ENCODE results near the gene KRAS. TPM values are rescaled to one million over a fixed set of nuclear protein-coding genes. Genes with fewer than 3 reads are reported as not detected.

Gene KRAS
- total RNA-seq, 1 experiment from 2014 or later: 47.5 TPM

DNA sequence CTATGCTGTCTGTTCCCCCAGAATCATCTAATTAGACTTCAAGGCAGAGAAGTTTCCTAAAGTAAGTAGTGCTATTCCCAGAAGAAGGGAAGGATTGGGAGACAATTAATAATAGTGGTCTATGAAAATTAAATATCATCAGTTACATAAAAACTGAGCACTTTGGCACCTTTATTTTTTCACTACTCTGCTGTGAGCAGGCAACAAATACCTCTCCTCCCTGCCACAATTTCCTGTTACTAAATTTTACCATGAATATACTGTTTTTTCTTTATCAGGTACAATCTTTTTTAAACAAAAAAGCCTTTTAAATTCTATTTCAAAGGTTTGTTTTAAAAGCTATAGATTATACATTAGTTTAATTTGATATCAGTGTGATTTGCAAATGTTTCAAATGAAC is 29.4 kb upstream of the KRAS start:
- Mint-ChIP-seq H3K9me3 (no peaks in the 10 kb centered on the region), H3K4me1 (no peaks in the 10 kb centered on the region), H3K4me3 (no peak overlapping the region), H3K27ac (no peak overlapping the region), H3K36me3 (ENCODE audit: insufficient read depth in 1 of 3, low read depth in 3 of 3) (no peaks in the 10 kb centered on the region), H3K27me3 (ENCODE audit: low read depth) (no peaks in the 10 kb centered on the region; the same call in 1 of the 2 replicates)
- no peak overlapping the region for H2AK5ac ChIP-seq (ENCODE audit: insufficient read length, low read length)
- H3K14ac ChIP-seq (ENCODE audit: insufficient read depth, low read length): no peak overlapping the region
- no peak overlapping the region for H3K27ac ChIP-seq (ENCODE audit: insufficient read length, low read depth, low read length)
- no peak overlapping the region for H3K4ac ChIP-seq (ENCODE audit: low read depth, low read length)
- no peaks in the 10 kb centered on the region for H3K23me2 ChIP-seq (ENCODE audit: insufficient read length, low read depth, low read length, poor library complexity, severe bottlenecking)
- no peak overlapping the region for H4K8ac ChIP-seq (replicated peaks; ENCODE audit: insufficient read length, low read depth, low read length)
- H3K23ac ChIP-seq (ENCODE audit: insufficient read length, low read depth, low read length): no peak overlapping the region
- H3K4me2 ChIP-seq (ENCODE audit: insufficient read depth, insufficient read length, low read length): no peak overlapping the region
- H3K27me3 ChIP-seq (ENCODE audit: insufficient read depth, low read length): no peaks in the 10 kb centered on the region
- H4K20me1 ChIP-seq (ENCODE audit: control insufficient read depth, insufficient read depth, insufficient read length): no peaks in the 10 kb centered on the region
- no peak overlapping the region for H3K9ac ChIP-seq (ENCODE audit: extremely low read depth, insufficient read length, low read length)
- H2BK15ac ChIP-seq (ENCODE audit: low read depth, low read length): no peak overlapping the region
- no peak overlapping the region for H4K5ac ChIP-seq (ENCODE audit: insufficient read length, low read depth, low read length)
- TF ChIP-seq, protein P1, sequence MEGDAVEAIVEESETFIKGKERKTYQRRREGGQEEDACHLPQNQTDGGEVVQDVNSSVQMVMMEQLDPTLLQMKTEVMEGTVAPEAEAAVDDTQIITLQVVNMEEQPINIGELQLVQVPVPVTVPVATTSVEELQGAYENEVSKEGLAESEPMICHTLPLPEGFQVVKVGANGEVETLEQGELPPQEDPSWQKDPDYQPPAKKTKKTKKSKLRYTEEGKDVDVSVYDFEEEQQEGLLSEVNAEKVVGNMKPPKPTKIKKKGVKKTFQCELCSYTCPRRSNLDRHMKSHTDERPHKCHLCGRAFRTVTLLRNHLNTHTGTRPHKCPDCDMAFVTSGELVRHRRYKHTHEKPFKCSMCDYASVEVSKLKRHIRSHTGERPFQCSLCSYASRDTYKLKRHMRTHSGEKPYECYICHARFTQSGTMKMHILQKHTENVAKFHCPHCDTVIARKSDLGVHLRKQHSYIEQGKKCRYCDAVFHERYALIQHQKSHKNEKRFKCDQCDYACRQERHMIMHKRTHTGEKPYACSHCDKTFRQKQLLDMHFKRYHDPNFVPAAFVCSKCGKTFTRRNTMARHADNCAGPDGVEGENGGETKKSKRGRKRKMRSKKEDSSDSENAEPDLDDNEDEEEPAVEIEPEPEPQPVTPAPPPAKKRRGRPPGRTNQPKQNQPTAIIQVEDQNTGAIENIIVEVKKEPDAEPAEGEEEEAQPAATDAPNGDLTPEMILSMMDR (conservative IDR thresholded peaks at IDR 0.05): no peak
- no peak overlapping the region for H2BK120ac ChIP-seq (ENCODE audit: low read depth, low read length, poor library complexity, severe bottlenecking)
- no peak overlapping the region for H2BK5ac ChIP-seq (ENCODE audit: insufficient read length, low read length)
- no peaks in the 10 kb centered on the region for H3K9me3 ChIP-seq (ENCODE audit: control insufficient read depth, low read depth, low read length)
- no peak overlapping the region for H3K18ac ChIP-seq (ENCODE audit: insufficient read length, low read depth, low read length)
- H3K79me1 ChIP-seq (ENCODE audit: insufficient read depth, low read depth, low read length, poor library complexity, severe bottlenecking): no peaks in the 10 kb centered on the region
- no peak overlapping the region for H3K56ac ChIP-seq (ENCODE audit: insufficient read length, low read depth, low read length)
- no peak overlapping the region for H2BK20ac ChIP-seq (ENCODE audit: low read depth, low read length, poor library complexity, severe bottlenecking)
- DNase-seq: no peak
- H3T11ph ChIP-seq (ENCODE audit: low read length): no peak overlapping the region
- H2AFZ ChIP-seq (ENCODE audit: low read length): no peak overlapping the region
- H2BK12ac ChIP-seq (ENCODE audit: insufficient read length, low read depth, low read length): no peak overlapping the region
- no peaks in the 10 kb centered on the region for H3K4me1 ChIP-seq (ENCODE audit: insufficient read depth, low read length)
- H4K91ac ChIP-seq (ENCODE audit: insufficient read length, low read depth, low read length): no peak overlapping the region
- H3K79me2 ChIP-seq (ENCODE audit: insufficient read depth, low read length): no peaks in the 10 kb centered on the region
